ENCODE data around the gene KITLG. TPM values are rescaled to one million over a fixed set of nuclear protein-coding genes. Genes with fewer than 3 reads are reported as not detected.

The KITLG gene
- total RNA-seq, 1 donor from 2014 or later = 0.61 TPM

- no peak for TF ChIP-seq CTCF (IDR thresholded peaks at IDR 0.05; ENCODE audit: partially characterized antibody, unreplicated experiment)
- H3K36me3 Mint-ChIP-seq (ENCODE audit: unreplicated experiment) = no peaks in the 10 kb centered on the region
- no peak overlapping the region for H3K27ac Mint-ChIP-seq (ENCODE audit: unreplicated experiment)
- H3K9me3 Mint-ChIP-seq (ENCODE audit: unreplicated experiment) = peaks cover 3% of the 10 kb centered on the region
- H3K4me3 Mint-ChIP-seq (ENCODE audit: unreplicated experiment) = no peak overlapping the region
- DNase-seq = no peak
- no peaks in the 10 kb centered on the region for H3K27me3 Mint-ChIP-seq (ENCODE audit: unreplicated experiment)
- H3K4me1 Mint-ChIP-seq (ENCODE audit: low read depth, unreplicated experiment) = peaks cover 4% of the 10 kb centered on the region
Observed at GRCh38 chr12:88445705-88446394, 134.4 kb downstream of the KITLG start.

GRCh38 chr12:88444481-88444880 is 135.8 kb downstream of the KITLG start:
- no peak overlapping the region for H3K4me3 Mint-ChIP-seq (ENCODE audit: unreplicated experiment)
- peaks cover 3% of the 10 kb centered on the region for H3K9me3 Mint-ChIP-seq (ENCODE audit: unreplicated experiment)
- no peak overlapping the region for H3K27ac Mint-ChIP-seq (ENCODE audit: unreplicated experiment)
- no peak for DNase-seq
- peaks cover 4% of the 10 kb centered on the region for H3K4me1 Mint-ChIP-seq (ENCODE audit: low read depth, unreplicated experiment)
- no peaks in the 10 kb centered on the region for H3K27me3 Mint-ChIP-seq (ENCODE audit: unreplicated experiment)
- TF ChIP-seq CTCF (IDR thresholded peaks at IDR 0.05; ENCODE audit: partially characterized antibody, unreplicated experiment) = no peak
- H3K36me3 Mint-ChIP-seq (ENCODE audit: unreplicated experiment) = no peaks in the 10 kb centered on the region
